ENCODE results near the gene FARSB. TPM values are rescaled to one million over a fixed set of nuclear protein-coding genes. Genes with fewer than 3 reads are reported as not detected.
A peak's percentile ranks its signal among the peaks of the same experiment; 100 is the strongest.

Gene FARSB
- total RNA-seq, 1 experiment from 2014 or later = 31.0 TPM

- Mint-ChIP-seq H3K4me3 (no peak overlapping the region), H3K4me1 (no peaks in the 10 kb centered on the region), H3K36me3 (peaks cover 38% of the 10 kb centered on the region), H3K27me3 (ENCODE audit: low read depth) (no peaks in the 10 kb centered on the region), H3K27ac (no peak overlapping the region), H3K9me3 (no peaks in the 10 kb centered on the region)
- POLR2A ChIA-PET = no interaction called here
- CTCF ChIA-PET = no interaction called here
- DNase-seq (ENCODE audit: low spot score) = no peak
- no peak for TF ChIP-seq FOXP1 (CRISPR knock-in tag; IDR thresholded peaks at IDR 0.05; ENCODE audit: borderline replicate concordance)
- ATAC-seq = no peak
Observed at GRCh38 chr2:222641336-222641735, 14.6 kb downstream of the FARSB start.

DNA sequence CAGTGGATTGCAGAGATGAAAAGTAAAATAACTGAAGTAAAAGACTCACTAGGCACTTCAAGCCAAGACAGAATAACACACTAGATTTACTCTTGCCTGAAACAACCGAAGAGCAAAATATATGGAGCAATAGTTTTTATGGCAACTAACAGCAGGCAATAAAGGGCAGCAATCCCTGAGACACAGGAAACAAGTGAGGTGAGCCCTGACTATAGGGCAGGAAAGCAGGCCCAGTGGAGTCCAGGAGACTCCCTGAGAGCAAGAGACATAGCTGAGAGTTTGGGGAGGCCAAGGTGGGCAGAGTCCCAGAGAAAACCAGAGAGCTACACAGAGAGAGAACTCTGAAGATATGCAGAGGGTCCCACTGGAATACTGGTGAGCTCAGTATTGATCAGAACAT, 18.8 kb downstream of the FARSB start:
- Mint-ChIP-seq H3K9me3 (no peaks in the 10 kb centered on the region), H3K27ac (no peak overlapping the region), H3K4me3 (no peak overlapping the region), H3K4me1 (no peaks in the 10 kb centered on the region), H3K27me3 (ENCODE audit: low read depth) (no peaks in the 10 kb centered on the region), H3K36me3 (peaks cover 47% of the 10 kb centered on the region)
- CTCF ChIA-PET = no interaction called here
- POLR2A ChIA-PET = no interaction called here
- DNase-seq (ENCODE audit: low spot score) (no peak), ATAC-seq (no peak)
- TF ChIP-seq HMGA2 (CRISPR knock-in tag; IDR thresholded peaks at IDR 0.05) (no peak), ZNF219 (CRISPR knock-in tag; IDR thresholded peaks at IDR 0.05; ENCODE audit: borderline replicate concordance) (no peak), NFE2L1 (CRISPR knock-in tag; IDR thresholded peaks at IDR 0.05) (no peak), TEAD1 (CRISPR knock-in tag; IDR thresholded peaks at IDR 0.05) (no peak)
- TF ChIP-seq, protein P1, sequence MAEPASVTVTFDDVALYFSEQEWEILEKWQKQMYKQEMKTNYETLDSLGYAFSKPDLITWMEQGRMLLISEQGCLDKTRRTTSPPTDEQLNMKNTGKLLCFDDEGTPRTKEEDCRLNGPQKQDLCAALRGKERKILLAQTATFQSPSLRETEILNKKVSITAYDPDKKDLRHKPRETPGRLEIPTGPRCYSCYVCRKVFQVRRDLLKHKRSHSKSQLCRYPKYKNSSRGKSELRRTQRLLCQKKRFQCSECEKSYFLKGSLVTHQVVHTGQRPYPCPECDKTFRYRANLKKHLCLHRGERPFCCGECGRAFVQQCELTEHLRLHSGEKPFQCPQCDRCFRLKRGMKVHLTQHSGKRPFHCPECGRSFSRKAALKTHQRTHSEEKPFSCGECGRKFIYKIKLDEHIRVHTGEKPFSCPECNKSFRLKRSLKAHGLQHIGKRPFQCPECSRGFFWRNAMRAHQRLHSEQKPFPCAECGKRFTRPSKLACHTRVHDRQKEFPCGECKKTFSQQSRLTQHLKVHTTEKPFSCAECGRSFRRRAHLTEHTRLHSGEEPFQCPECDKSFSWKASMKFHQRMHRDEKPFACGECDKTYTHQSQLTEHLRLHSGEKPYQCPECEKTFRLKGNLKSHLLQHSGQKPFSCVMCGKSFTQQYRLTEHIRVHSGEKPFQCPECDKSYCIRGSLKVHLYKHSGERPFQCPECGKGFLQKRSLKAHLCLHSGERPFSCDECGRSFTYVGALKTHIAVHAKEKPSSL (CRISPR knock-in tag; conservative IDR thresholded peaks at IDR 0.05) = no peak

GRCh38 chr2:222635295-222635694, 20.6 kb downstream of the FARSB start:
- ATAC-seq = no peak
- CTCF ChIA-PET = no interaction called here
- Mint-ChIP-seq H3K4me3 (no peak overlapping the region), H3K27ac (0 out of 2 replicates have a peak overlapping the region, but pooled peaks have one; percentile 17), H3K36me3 (peaks cover 52% of the 10 kb centered on the region), H3K9me3 (no peaks in the 10 kb centered on the region), H3K27me3 (ENCODE audit: low read depth) (no peaks in the 10 kb centered on the region), H3K4me1 (no peaks in the 10 kb centered on the region)
- POLR2A ChIA-PET = no interaction called here
- TF ChIP-seq GABPB1 (CRISPR knock-in tag; IDR thresholded peaks at IDR 0.05) (no peak), ZNF121 (CRISPR knock-in tag; IDR thresholded peaks at IDR 0.05) (no peak), FOXP1 (CRISPR knock-in tag; IDR thresholded peaks at IDR 0.05; ENCODE audit: borderline replicate concordance) (no peak), E2F4 (CRISPR knock-in tag; IDR thresholded peaks at IDR 0.05; ENCODE audit: borderline replicate concordance, low read depth) (no peak), TEAD1 (CRISPR knock-in tag; IDR thresholded peaks at IDR 0.05) (no peak), NFATC4 (CRISPR knock-in tag; IDR thresholded peaks at IDR 0.05) (no peak), ESRRA (CRISPR knock-in tag; IDR thresholded peaks at IDR 0.05; ENCODE audit: borderline replicate concordance) (no peak), RELA (CRISPR knock-in tag; IDR thresholded peaks at IDR 0.05; ENCODE audit: borderline replicate concordance) (no peak), NFE2L1 (CRISPR knock-in tag; IDR thresholded peaks at IDR 0.05) (no peak)
- TF ChIP-seq, protein P2, sequence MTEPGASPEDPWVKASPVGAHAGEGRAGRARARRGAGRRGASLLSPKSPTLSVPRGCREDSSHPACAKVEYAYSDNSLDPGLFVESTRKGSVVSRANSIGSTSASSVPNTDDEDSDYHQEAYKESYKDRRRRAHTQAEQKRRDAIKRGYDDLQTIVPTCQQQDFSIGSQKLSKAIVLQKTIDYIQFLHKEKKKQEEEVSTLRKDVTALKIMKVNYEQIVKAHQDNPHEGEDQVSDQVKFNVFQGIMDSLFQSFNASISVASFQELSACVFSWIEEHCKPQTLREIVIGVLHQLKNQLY (CRISPR knock-in tag; IDR thresholded peaks at IDR 0.05) = no peak
- DNase-seq (ENCODE audit: low spot score) = no peak

DNA sequence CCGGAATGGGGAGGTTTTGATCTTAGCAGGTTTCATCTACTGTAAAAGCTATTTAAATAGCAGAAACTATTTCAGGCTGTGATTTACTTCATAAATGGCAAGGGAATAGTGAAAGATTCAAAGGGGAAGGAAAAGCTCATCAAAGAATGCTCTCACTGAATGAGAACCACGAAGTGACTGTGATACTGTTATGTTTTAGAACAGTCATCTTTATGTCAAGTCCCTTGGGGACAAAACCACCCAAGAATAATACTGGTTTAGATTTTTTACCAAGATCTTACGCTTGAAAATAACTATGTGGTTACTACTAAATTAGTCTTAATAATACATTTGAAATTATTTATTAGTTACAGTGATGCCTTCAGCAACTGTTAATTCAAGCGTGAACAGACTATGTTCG, 28.1 kb downstream of the FARSB start:
- Mint-ChIP-seq H3K9me3 (no peaks in the 10 kb centered on the region), H3K4me3 (no peak overlapping the region), H3K4me1 (no peaks in the 10 kb centered on the region), H3K27ac (no peak overlapping the region), H3K36me3 (peaks cover 73% of the 10 kb centered on the region), H3K27me3 (ENCODE audit: low read depth) (no peaks in the 10 kb centered on the region)
- ATAC-seq = no peak
- ChIA-PET POLR2A (no interaction called here), CTCF (no interaction called here)
- DNase-seq (ENCODE audit: low spot score) = no peak
- TF ChIP-seq MAX (CRISPR knock-in tag; IDR thresholded peaks at IDR 0.05) (no peak), SMAD3 (CRISPR knock-in tag; IDR thresholded peaks at IDR 0.05; ENCODE audit: borderline replicate concordance) (no peak), ZNF263 (CRISPR knock-in tag; IDR thresholded peaks at IDR 0.05; ENCODE audit: low read depth) (no peak), RELA (CRISPR knock-in tag; IDR thresholded peaks at IDR 0.05; ENCODE audit: borderline replicate concordance) (no peak), PRRX2 (CRISPR knock-in tag; IDR thresholded peaks at IDR 0.05) (no peak), ZNF232 (CRISPR knock-in tag; IDR thresholded peaks at IDR 0.05) (no peak), E2F4 (CRISPR knock-in tag; IDR thresholded peaks at IDR 0.05; ENCODE audit: borderline replicate concordance, low read depth) (no peak)
- TF ChIP-seq, protein P3, sequence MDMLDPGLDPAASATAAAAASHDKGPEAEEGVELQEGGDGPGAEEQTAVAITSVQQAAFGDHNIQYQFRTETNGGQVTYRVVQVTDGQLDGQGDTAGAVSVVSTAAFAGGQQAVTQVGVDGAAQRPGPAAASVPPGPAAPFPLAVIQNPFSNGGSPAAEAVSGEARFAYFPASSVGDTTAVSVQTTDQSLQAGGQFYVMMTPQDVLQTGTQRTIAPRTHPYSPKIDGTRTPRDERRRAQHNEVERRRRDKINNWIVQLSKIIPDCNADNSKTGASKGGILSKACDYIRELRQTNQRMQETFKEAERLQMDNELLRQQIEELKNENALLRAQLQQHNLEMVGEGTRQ (CRISPR knock-in tag; IDR thresholded peaks at IDR 0.05) = no peak
